GM11168 (cell line): Measurements from ENCODE around the gene VMP1.
"Not testable (repeated sequence)": the region's sequence is repeated elsewhere in the genome, so short reads cannot be mapped to it uniquely, and the experiment has no call there.

Experiments
- in situ Hi-C: fragments of 300-500 bp; cut with MboI; formaldehyde crosslinking; loops from one replicate; pipeline ENCODE4 v1.12.0; 2022; ENCODE audit warnings: low sequenced_read_pairs; ENCODE audit not compliant: unreplicated experiment

Gene VMP1

GRCh38 chr17:59767176-59767575 lies 59.7 kb downstream of the VMP1 start:
- in situ Hi-C loops = no loop called here

- in situ Hi-C loops = no loop called here
These were observed 62.4 kb downstream of the VMP1 start for GRCh38 chr17:59769887-59770286.

- in situ Hi-C loops = no loop called here
These were observed 63.6 kb downstream of the VMP1 start for GRCh38 chr17:59771093-59771492.

- in situ Hi-C loops = no loop called here
These were observed 68.4 kb downstream of the VMP1 start for GRCh38 chr17:59775786-59776350.

- in situ Hi-C loops = no loop called here
These were observed 69.1 kb downstream of the VMP1 start for GRCh38 chr17:59776577-59776976.

DNA sequence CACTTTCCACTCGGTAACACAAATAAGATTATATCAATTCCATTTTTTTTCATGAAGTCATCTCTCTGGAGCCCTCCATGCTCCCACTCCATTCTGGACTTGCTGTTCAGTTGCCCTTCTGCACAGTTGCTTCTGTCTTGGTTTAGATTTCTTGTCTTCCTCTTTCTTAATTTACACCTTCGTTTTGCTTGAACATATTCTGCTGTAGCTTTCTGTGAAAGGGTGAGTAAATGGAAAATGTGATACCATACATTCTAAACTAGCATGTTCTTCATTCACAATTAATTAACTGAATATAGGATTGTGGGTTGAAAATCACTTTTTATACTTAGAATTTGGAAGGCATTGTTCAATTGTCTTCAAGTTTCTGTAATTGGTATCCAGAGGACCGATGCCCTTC lies 69.6 kb downstream of the VMP1 start:
- in situ Hi-C loops = no loop called here

GRCh38 chr17:59778996-59779395 lies 71.5 kb downstream of the VMP1 start:
- in situ Hi-C loops = no loop called here

DNA sequence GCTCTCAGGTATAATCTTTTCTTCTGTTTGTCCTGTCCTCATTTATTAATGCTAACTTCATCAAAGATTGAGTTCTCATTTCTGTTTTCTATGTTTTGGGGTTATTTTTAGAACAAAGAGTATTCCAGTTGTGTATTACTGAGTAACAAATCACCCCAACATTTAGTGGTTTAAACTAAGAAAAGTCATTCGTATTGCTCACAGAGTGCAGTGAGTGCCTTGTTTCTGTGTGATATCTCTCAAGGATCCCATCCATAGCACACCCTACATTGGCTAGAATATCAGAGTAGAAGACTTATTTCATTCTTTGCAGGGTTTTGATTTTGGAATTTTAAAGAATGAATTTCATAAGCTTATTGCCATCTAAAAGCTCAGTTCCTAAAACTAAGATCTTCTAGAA lies 72.1 kb downstream of the VMP1 start:
- in situ Hi-C loops = no loop called here

- in situ Hi-C loops = not testable (repeated sequence)
These were observed 73.1 kb downstream of the VMP1 start for GRCh38 chr17:59780548-59780947.

- in situ Hi-C loops = no loop called here
These were observed 76.0 kb downstream of the VMP1 start for GRCh38 chr17:59783221-59784047.

GRCh38 chr17:59785091-59785799 lies 77.8 kb downstream of the VMP1 start:
- in situ Hi-C loops = no loop called here

- in situ Hi-C loops = no loop called here
These were observed 78.7 kb downstream of the VMP1 start for GRCh38 chr17:59786213-59786535.

DNA sequence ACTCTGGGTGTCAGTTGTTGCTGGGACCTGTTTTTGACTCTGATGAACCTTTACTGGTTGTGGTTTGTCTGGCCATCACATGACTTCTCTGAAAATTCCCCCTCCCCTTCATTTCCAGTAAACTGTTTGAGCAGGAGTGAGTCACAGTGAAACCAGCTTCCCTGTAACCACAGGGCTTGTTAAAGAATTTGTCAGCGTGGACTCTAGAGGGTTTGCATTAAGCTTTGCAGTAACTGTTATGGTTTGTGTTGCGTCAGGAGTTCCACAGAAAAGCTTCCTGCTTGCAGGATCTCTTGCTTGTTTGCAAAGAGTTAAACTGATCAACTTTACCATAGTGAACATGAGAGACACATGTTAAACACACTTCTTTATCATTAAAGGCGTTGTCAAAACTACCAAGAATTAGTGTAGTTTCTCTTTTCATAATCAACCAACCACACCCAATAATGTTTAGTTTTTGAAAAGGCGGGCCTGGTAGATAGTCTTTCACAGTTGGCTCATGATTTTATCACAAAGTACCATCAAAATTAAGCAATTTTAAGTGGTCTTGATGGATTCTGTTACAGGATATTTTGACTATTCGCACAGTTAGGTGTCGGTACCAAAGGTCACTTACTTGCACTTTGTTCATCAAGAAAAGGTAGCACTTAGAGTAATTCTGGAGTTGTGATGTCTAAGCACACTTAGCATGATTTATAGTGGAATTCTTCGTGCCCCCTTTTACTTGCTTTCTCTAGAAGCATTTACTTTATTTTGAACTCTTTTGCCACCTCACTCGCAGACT lies 79.3 kb downstream of the VMP1 start:
- in situ Hi-C loops = no loop called here

GRCh38 chr17:59789849-59790248 lies 82.4 kb downstream of the VMP1 start:
- in situ Hi-C loops = not testable (repeated sequence)

GRCh38 chr17:59790418-59790817 lies 83.0 kb downstream of the VMP1 start:
- in situ Hi-C loops = not testable (repeated sequence)

GRCh38 chr17:59790910-59791309 lies 83.5 kb downstream of the VMP1 start:
- in situ Hi-C loops = no loop called here

DNA sequence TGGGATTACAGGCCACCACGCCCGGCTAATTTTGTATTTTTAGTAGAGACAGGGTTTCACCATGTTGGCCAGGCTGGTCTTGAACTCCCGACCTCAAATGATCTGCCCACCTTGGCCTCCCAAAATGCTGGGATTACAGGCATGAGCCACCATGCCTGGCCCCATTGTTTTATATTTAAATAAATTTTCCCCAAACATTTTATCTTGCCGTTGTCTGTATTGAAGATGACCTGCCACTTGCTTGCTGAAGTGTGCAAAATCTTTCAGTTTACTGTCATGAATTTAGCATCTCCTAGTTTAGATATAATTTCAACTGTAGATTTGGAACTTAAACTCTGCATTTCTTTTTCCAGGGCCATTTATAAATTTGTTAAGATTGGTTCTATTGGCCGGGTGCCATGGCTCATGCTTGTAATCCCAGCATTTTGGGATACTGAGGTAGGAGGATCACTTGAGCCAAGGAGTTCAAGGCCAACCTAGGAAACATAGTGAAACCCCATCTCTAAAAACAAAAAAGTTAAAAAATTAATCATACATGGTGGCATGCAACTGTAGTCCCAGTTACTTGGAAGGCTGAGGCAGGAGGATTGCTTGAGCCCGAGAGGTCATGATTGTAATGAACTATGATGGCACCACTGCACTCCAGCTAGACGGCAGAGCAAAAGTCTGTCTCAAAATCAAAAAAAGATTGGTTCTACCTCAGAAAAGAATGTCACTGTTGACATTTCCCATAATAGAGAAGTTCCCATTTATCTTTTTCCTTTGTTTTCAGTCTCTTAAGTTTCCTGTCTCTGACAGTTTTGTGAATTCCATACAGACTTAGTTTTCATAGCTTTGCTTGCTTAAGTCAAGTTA lies 84.4 kb downstream of the VMP1 start:
- in situ Hi-C loops = no loop called here

- in situ Hi-C loops = not testable (repeated sequence)
These were observed 85.0 kb downstream of the VMP1 start for GRCh38 chr17:59792458-59792823.

- in situ Hi-C loops = no loop called here
These were observed 85.8 kb downstream of the VMP1 start for GRCh38 chr17:59793205-59793604.

DNA sequence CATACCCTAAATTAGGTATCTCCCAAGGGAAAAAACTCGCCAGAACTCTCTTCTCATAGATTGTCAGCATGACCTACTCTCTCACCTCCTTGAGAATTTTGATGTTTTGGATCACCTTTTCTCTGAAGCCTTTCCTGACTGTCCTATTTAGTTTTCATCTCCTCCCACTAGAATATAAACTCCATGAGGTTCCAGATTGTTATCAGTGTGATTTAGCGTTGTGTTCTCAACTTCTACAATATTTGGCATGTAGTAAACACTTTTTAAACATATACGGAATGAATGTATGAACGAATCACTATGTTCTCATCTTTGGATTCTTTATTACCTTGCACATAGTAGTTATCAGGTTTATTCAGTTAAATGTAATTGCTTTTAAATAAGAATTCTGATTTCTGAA lies 88.7 kb downstream of the VMP1 start:
- in situ Hi-C loops = no loop called here
